HCT116 (cell line): Measurements from ENCODE around the gene ZNF274. TPM values are rescaled to one million over a fixed set of nuclear protein-coding genes. Genes with fewer than 3 reads are reported as not detected.

Experiments used
- ATAC-seq: fragments of 200-7000 bp; cut with Tn5 transposase; 2 replicates; pipeline ENCODE4 v1.9.1; 2020; ENCODE audit warnings: mild to moderate bottlenecking, moderate library complexity
- BruUV-seq: library from RNA; stranded (reverse); fragments of 400-500 nt; replicated peaks from 2 replicates; lab custom pipeline; 2021; lab: Mats Ljungman, UMichigan
- CTCF ChIA-PET: fragments of 300-600 bp; sonication (Branson Sonifier 250); formaldehyde crosslinking; loops from one replicate; lab custom pipeline; 2021; ENCODE audit warnings: antibody characterized with exemption; lab: Charles Lee
- POLR2A ChIA-PET: fragments of 300-600, 350-600 bp; sonication (Branson Sonifier 250); formaldehyde crosslinking; loops from one replicate; lab custom pipeline; 2021; ENCODE audit warnings: antibody characterized with exemption; lab: Charles Lee
- RAD21 ChIA-PET, 2 experiments: fragments of 300-600 bp; sonication (Branson Sonifier 250); formaldehyde crosslinking; loops; one replicate each; lab custom pipeline; 2023; ENCODE audit warnings: low total read pairs in 2 of 2; ENCODE audit not compliant: uncharacterized antibody in 2 of 2, unreplicated experiment in 2 of 2, low non-redundant PET in 1 of 2; lab: Charles Lee
- DNase-seq: peaks from one replicate; pipeline ENCODE4 v3.0.0-alpha.2; 2010; ENCODE audit warnings: low read depth, low spot score
- H2AFZ ChIP-seq: fragments of 200-600 bp; shearing (Covaris generic), sonication (generic); 2 replicates; pipeline ENCODE4 v1.6.1; 2017; ENCODE audit warnings: low read depth, mixed run types, mixed read lengths, antibody characterized with exemption, low read length; ENCODE audit not compliant: poor library complexity, severe bottlenecking
- H3K27ac ChIP-seq: 2 replicates; pipeline ENCODE4 v1.5.1; 2012; ENCODE audit warnings: low read depth, low read length
- H3K27me3 ChIP-seq: fragments of 200-600 bp; sonication (generic); 2 replicates; pipeline ENCODE4 v1.6.1; 2016; ENCODE audit warnings: mixed run types, low read length, mixed read lengths; ENCODE audit not compliant: insufficient read depth
- H3K36me3 ChIP-seq, 2 experiments: fragments of 200-500 bp in 1 of 2; fragments of 200-600 bp in 1 of 2; sonication (Bioruptor generic) in 1 of 2; sonication (generic) in 1 of 2; 2 replicates each; pipeline versions ENCODE4 v1.5.1 to v1.6.1; 2014 to 2016; ENCODE audit warnings: low read length in 2 of 2, inconsistent platforms in 1 of 2, mixed read lengths in 1 of 2, mixed run types in 1 of 2; ENCODE audit not compliant: insufficient read depth in 2 of 2, control insufficient read depth in 1 of 2
- H3K4me1 ChIP-seq, 2 experiments: fragments of 200-600 bp in 1 of 2; sonication (generic) in 1 of 2; 2 replicates each; pipeline versions ENCODE4 v1.5.1 to v1.6.1; 2012 to 2017; ENCODE audit warnings: low read length in 2 of 2, inconsistent platforms in 1 of 2, mild to moderate bottlenecking in 1 of 2, mixed read lengths in 1 of 2, mixed run types in 1 of 2, moderate library complexity in 1 of 2; ENCODE audit not compliant: insufficient read depth in 2 of 2, control insufficient read depth in 1 of 2
- H3K4me2 ChIP-seq: fragments of 200-600 bp; sonication (generic); 2 replicates; pipeline ENCODE4 v1.6.1; 2017; ENCODE audit warnings: mixed run types, low read length, mixed read lengths
- H3K4me3 ChIP-seq, 2 experiments: fragments of 200-600 bp in 1 of 2; sonication (generic) in 1 of 2; replicated peaks in 1 of 2; 2 replicates each; pipeline ENCODE4 v1.5.1; 2011 to 2016; ENCODE audit warnings: low read length in 2 of 2, control low read depth in 1 of 2, low read depth in 1 of 2, mild to moderate bottlenecking in 1 of 2, mixed read lengths in 1 of 2, mixed run types in 1 of 2
- H3K79me2 ChIP-seq: fragments of 200-600 bp; sonication (generic); 2 replicates; pipeline ENCODE4 v1.6.1; 2017; ENCODE audit warnings: mild to moderate bottlenecking, mixed run types, low read length, moderate library complexity, mixed read lengths; ENCODE audit not compliant: insufficient read depth
- H3K9ac ChIP-seq: fragments of 200-600 bp; sonication (generic); 2 replicates; pipeline ENCODE4 v1.6.1; 2016; ENCODE audit warnings: low read length, mixed read lengths
- H3K9me2 ChIP-seq: fragments of 200-600 bp; sonication (generic), shearing (Covaris generic); 2 replicates; pipeline ENCODE4 v1.6.1; 2017; ENCODE audit warnings: mixed run types, mild to moderate bottlenecking, moderate library complexity; ENCODE audit not compliant: insufficient read depth
- H3K9me3 ChIP-seq, 2 experiments: fragments of 200-500 bp in 1 of 2; fragments of 200-600 bp in 1 of 2; sonication (Bioruptor generic) in 1 of 2; sonication (generic) in 1 of 2; 2 replicates each; pipeline ENCODE4 v1.6.1; 2014 to 2017; ENCODE audit warnings: low read length in 2 of 2, mixed read lengths in 2 of 2, inconsistent platforms in 1 of 2, low read depth in 1 of 2, mild to moderate bottlenecking in 1 of 2, mixed run types in 1 of 2, moderate library complexity in 1 of 2; ENCODE audit not compliant: control insufficient read depth in 1 of 2, insufficient read depth in 1 of 2
- H4K20me1 ChIP-seq: fragments of 200-600 bp; sonication (generic), shearing (Covaris generic); 2 replicates; pipeline ENCODE4 v1.6.1; 2017; ENCODE audit warnings: mixed run types, mild to moderate bottlenecking, moderate library complexity; ENCODE audit not compliant: insufficient read depth
- ATF3 ChIP-seq: IDR thresholded peaks from 2 replicates; pipeline ENCODE4 v1.6.1; 2012
- CBX3 ChIP-seq: IDR thresholded peaks from 2 replicates; pipeline ENCODE4 v1.6.1; 2012; ENCODE audit warnings: low read depth
- CTCF ChIP-seq, 3 experiments: fragments of 200-600 bp in 1 of 3; sonication (generic) in 1 of 3; IDR thresholded peaks in 2 of 3; conservative IDR thresholded peaks in 1 of 3; 2 replicates each; pipeline ENCODE4 v1.5.1; 2012 to 2017; ENCODE audit warnings: low read depth in 2 of 3, low read length in 2 of 3, antibody characterized with exemption in 1 of 3, borderline replicate concordance in 1 of 3, control low read depth in 1 of 3, mild to moderate bottlenecking in 1 of 3, mixed read lengths in 1 of 3, mixed run types in 1 of 3, moderate library complexity in 1 of 3; ENCODE audit not compliant: insufficient read depth in 1 of 3
- EGR1 ChIP-seq: IDR thresholded peaks from 2 replicates; pipeline ENCODE4 v1.6.1; 2012; ENCODE audit warnings: low read depth
- ELF1 ChIP-seq: IDR thresholded peaks from 2 replicates; pipeline ENCODE4 v1.6.1; 2012; ENCODE audit warnings: low read depth, borderline replicate concordance
- FOSL1 ChIP-seq: IDR thresholded peaks from 2 replicates; pipeline ENCODE4 v1.6.1; 2012; ENCODE audit warnings: low read depth
- JUND ChIP-seq: IDR thresholded peaks from 2 replicates; pipeline ENCODE4 v1.6.1; 2012
- POLR2A ChIP-seq: IDR thresholded peaks from 2 replicates; pipeline ENCODE4 v1.7.0; 2011; ENCODE audit warnings: borderline replicate concordance; ENCODE audit not compliant: insufficient read depth, insufficient read length; ENCODE audit errors: extremely low read depth
- POLR2AphosphoS5 ChIP-seq: IDR thresholded peaks from 2 replicates; pipeline ENCODE4 v1.6.1; 2011; ENCODE audit warnings: mild to moderate bottlenecking, low read depth, low read length, moderate library complexity
- RAD21 ChIP-seq: IDR thresholded peaks from 2 replicates; pipeline ENCODE4 v1.6.1; 2012; ENCODE audit warnings: low read depth, mild to moderate bottlenecking
- SRF ChIP-seq: IDR thresholded peaks from 2 replicates; pipeline ENCODE4 v1.6.1; 2012; ENCODE audit warnings: low read depth
- ZBTB33 ChIP-seq: IDR thresholded peaks from 2 replicates; pipeline ENCODE4 v1.6.1; 2011; ENCODE audit warnings: mild to moderate bottlenecking, low read length, moderate library complexity; ENCODE audit not compliant: insufficient replicate concordance; ENCODE audit errors: extremely low read depth
- ZFX ChIP-seq: fragments of 450-650 bp; IDR thresholded peaks from 2 replicates; pipeline ENCODE4 v1.6.1; 2017
- ZNF274 ChIP-seq: fragments of 200-500 bp; sonication (Bioruptor generic); IDR thresholded peaks from 2 replicates; pipeline ENCODE4 v1.6.1; 2014; ENCODE audit warnings: mild to moderate bottlenecking, low read depth, low read length, inconsistent platforms
- intact Hi-C: fragments of 100-400 bp; cut with micrococcal nuclease; formaldehyde crosslinking; loops from 2 replicates; pipeline ENCODE4 v1.10.0; 2022
- total RNA-seq: library from RNA; stranded (reverse); gene quantifications from one replicate; pipeline ENCODE4 v1.2.1, GENCODE V29; 2021; ENCODE audit not compliant: unreplicated experiment

Gene ZNF274
- total RNA-seq, 1 experiment from 2014 or later = 7.8 TPM

GRCh38 chr19:58229255-58229639, 46.4 kb downstream of the ZNF274 start:
- ChIA-PET POLR2A (interaction anchor here (2.0 kb wide), 1 partner anchor 133 kb away, joined by 7 read pairs; the partner anchor contains the start of gene ZNF497), RAD21 (no interaction called here), CTCF (interaction anchor here (1.0 to 1.3 kb wide), 3 partner anchors 49 to 290 kb away, joined by 3 to 4 read pairs (median 3); partner anchors contain the start of genes ZBTB45 and ZNF8)
- no TSS peak for BruUV-seq
- peaks cover 32 to 46% of the 10 kb centered on the region in 2 experiments for H3K36me3 ChIP-seq
- peak overlapping the region; percentile 73 to 91 for H3K4me3 ChIP-seq
- H2AFZ ChIP-seq = no peak overlapping the region
- peaks cover 51% of the 10 kb centered on the region for H3K79me2 ChIP-seq
- DNase-seq = no peak
- H3K9ac ChIP-seq = peak overlapping the region; percentile 91
- H4K20me1 ChIP-seq = no peaks in the 10 kb centered on the region
- no peaks in the 10 kb centered on the region for H3K27me3 ChIP-seq
- peak overlapping the region; percentile 90 for H3K4me2 ChIP-seq
- TF ChIP-seq ZFX = no peak
- TF ChIP-seq CTCF (IDR thresholded peaks at IDR 0.05 in 2 of 3, conservative IDR thresholded peaks at IDR 0.05 in 1 of 3; ENCODE audit: borderline replicate concordance in 1 of 3, insufficient read depth in 1 of 3, low read depth in 2 of 3, low read length in 2 of 3) = peak; percentile 22 to 63 (median 47); a peak in 5 of 6 replicates
- TF ChIP-seq RAD21 = peak; percentile 50
- no peak for TF ChIP-seq JUND
- no peak for TF ChIP-seq POLR2A
- ATAC-seq = peak; percentile 74
- H3K27ac ChIP-seq = peak overlapping the region; percentile 98
- no peaks in the 10 kb centered on the region for H3K9me2 ChIP-seq
- peaks cover 0 to 6% of the 10 kb centered on the region in 2 experiments; a peak in 3 of 4 replicates for H3K9me3 ChIP-seq
- intact Hi-C loops = loop anchor here (5.0 kb wide), 1 partner anchor 78 kb away; the partner anchor contains the start of gene ERVK3-1
- H3K4me1 ChIP-seq = peaks cover 3 to 17% of the 10 kb centered on the region in 2 experiments

- ChIA-PET CTCF (no interaction called here), POLR2A (no interaction called here), RAD21 (no interaction called here)
- ATAC-seq (no peak), DNase-seq (no peak)
- intact Hi-C loops = no loop called here
- H3K27me3 ChIP-seq = no peaks in the 10 kb centered on the region
- no peak overlapping the region for H3K4me2 ChIP-seq
- no peak overlapping the region for H3K9ac ChIP-seq
- TF ChIP-seq POLR2A (no peak), POLR2AphosphoS5 (no peak), ELF1 (no peak), SRF (no peak), JUND (no peak), EGR1 (no peak), CBX3 (no peak), ZNF274 (no peak), ZBTB33 (no peak), ZFX (no peak), FOSL1 (no peak), ATF3 (no peak)
- peaks cover 80% of the 10 kb centered on the region for H3K79me2 ChIP-seq
- H3K9me3 ChIP-seq = peaks cover 4 to 17% of the 10 kb centered on the region in 2 experiments; a peak in 2 of 4 replicates
- H3K9me2 ChIP-seq = no peaks in the 10 kb centered on the region
- no peaks in the 10 kb centered on the region for H4K20me1 ChIP-seq
- H2AFZ ChIP-seq = no peak overlapping the region
- H3K4me1 ChIP-seq = no peaks in the 10 kb centered on the region
- no peak overlapping the region for H3K27ac ChIP-seq
- no peak overlapping the region for H3K4me3 ChIP-seq
- no TSS peak for BruUV-seq
- peaks cover 39 to 74% of the 10 kb centered on the region in 2 experiments for H3K36me3 ChIP-seq
These were observed 54.5 kb downstream of the ZNF274 start for GRCh38 chr19:58237324-58237723.
